HEK293 (cell line): ENCODE data around the gene ABCA1.

Source experiments
- KLF16 ChIP-seq: fragments of 450-650 bp; formaldehyde crosslinking; IDR thresholded peaks from 2 replicates; pipeline ENCODE4 v1.5.1; 2017; ENCODE audit warnings: missing biosample characterization, missing genetic modification characterization
- YY1 ChIP-seq: fragments of 450-650 bp; formaldehyde crosslinking; IDR thresholded peaks from 2 replicates; pipeline ENCODE4 v1.5.1; 2018; ENCODE audit warnings: missing biosample characterization, missing genetic modification characterization
- ZNF140 ChIP-seq: fragments of 450-650 bp; formaldehyde crosslinking; IDR thresholded peaks from 2 replicates; pipeline ENCODE4 v1.5.1; 2016; ENCODE audit warnings: missing biosample characterization, missing genetic modification characterization
- ZNF2 ChIP-seq: fragments of 450-650 bp; formaldehyde crosslinking; IDR thresholded peaks from 2 replicates; pipeline ENCODE4 v1.5.1; 2016; ENCODE audit warnings: missing biosample characterization, missing genetic modification characterization
- ZNF274 ChIP-seq, 2 experiments: fragments of 200-500 bp in 1 of 2; fragments of 450-650 bp in 1 of 2; sonication (Bioruptor generic) in 1 of 2; formaldehyde crosslinking in 1 of 2; IDR thresholded peaks; 2 replicates each; pipeline versions ENCODE4 v1.5.1 to v1.6.1; 2014 to 2016; ENCODE audit warnings: borderline replicate concordance in 1 of 2, inconsistent platforms in 1 of 2, low read length in 1 of 2, missing biosample characterization in 1 of 2, missing genetic modification characterization in 1 of 2
- ZNF350 ChIP-seq: fragments of 450-650 bp; formaldehyde crosslinking; IDR thresholded peaks from 2 replicates; pipeline ENCODE4 v1.5.0; 2017; ENCODE audit warnings: missing biosample characterization, mild to moderate bottlenecking, missing genetic modification characterization
- TF ChIP-seq, protein P1 (sequence below): fragments of 450-650 bp; formaldehyde crosslinking; IDR thresholded peaks from 2 replicates; pipeline ENCODE4 v1.5.1; 2016; ENCODE audit warnings: missing biosample characterization, missing genetic modification characterization, low read depth
- TF ChIP-seq, protein P2 (sequence below): fragments of 450-650 bp; formaldehyde crosslinking; IDR thresholded peaks from 2 replicates; pipeline ENCODE4 v1.5.1; 2016; ENCODE audit warnings: missing biosample characterization, missing genetic modification characterization
- TF ChIP-seq, protein P3 (sequence below): fragments of 450-650 bp; formaldehyde crosslinking; IDR thresholded peaks from 2 replicates; pipeline ENCODE4 v1.5.1; 2016; ENCODE audit warnings: missing biosample characterization, missing genetic modification characterization

DNA sequence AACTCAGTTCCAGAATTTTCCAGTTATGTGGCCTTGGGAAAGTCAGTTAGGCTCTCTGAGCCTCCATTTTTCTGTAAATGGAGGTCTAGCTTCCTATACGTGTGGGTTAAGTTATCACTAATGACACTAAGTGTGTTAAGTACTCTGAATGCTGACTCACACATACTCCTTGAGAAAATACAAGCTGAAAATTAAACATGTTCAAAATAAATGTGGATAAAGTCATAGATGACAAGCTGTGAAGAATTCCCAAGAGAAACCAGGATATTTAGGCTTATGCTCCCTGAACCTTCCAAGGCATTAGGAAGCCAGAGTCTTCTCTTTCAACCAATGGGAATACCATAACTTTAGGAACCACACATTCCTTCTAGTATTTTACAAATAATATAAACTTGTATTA lies 58.1 kb downstream of the ABCA1 start:
- TF ChIP-seq ZNF274 (IDR thresholded peaks at IDR 0.05; ENCODE audit: low read length) (no peak), ZNF274 (tag by site-specific recombination; IDR thresholded peaks at IDR 0.05; ENCODE audit: borderline replicate concordance) (no peak), ZNF140 (tag by site-specific recombination) (no peak), ZNF2 (tag by site-specific recombination) (no peak), YY1 (no peak), KLF16 (tag by site-specific recombination) (no peak), ZNF350 (tag by site-specific recombination) (no peak)
- TF ChIP-seq, protein P1, sequence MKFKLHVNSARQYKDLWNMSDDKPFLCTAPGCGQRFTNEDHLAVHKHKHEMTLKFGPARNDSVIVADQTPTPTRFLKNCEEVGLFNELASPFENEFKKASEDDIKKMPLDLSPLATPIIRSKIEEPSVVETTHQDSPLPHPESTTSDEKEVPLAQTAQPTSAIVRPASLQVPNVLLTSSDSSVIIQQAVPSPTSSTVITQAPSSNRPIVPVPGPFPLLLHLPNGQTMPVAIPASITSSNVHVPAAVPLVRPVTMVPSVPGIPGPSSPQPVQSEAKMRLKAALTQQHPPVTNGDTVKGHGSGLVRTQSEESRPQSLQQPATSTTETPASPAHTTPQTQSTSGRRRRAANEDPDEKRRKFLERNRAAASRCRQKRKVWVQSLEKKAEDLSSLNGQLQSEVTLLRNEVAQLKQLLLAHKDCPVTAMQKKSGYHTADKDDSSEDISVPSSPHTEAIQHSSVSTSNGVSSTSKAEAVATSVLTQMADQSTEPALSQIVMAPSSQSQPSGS = no peak
- TF ChIP-seq, protein P2, sequence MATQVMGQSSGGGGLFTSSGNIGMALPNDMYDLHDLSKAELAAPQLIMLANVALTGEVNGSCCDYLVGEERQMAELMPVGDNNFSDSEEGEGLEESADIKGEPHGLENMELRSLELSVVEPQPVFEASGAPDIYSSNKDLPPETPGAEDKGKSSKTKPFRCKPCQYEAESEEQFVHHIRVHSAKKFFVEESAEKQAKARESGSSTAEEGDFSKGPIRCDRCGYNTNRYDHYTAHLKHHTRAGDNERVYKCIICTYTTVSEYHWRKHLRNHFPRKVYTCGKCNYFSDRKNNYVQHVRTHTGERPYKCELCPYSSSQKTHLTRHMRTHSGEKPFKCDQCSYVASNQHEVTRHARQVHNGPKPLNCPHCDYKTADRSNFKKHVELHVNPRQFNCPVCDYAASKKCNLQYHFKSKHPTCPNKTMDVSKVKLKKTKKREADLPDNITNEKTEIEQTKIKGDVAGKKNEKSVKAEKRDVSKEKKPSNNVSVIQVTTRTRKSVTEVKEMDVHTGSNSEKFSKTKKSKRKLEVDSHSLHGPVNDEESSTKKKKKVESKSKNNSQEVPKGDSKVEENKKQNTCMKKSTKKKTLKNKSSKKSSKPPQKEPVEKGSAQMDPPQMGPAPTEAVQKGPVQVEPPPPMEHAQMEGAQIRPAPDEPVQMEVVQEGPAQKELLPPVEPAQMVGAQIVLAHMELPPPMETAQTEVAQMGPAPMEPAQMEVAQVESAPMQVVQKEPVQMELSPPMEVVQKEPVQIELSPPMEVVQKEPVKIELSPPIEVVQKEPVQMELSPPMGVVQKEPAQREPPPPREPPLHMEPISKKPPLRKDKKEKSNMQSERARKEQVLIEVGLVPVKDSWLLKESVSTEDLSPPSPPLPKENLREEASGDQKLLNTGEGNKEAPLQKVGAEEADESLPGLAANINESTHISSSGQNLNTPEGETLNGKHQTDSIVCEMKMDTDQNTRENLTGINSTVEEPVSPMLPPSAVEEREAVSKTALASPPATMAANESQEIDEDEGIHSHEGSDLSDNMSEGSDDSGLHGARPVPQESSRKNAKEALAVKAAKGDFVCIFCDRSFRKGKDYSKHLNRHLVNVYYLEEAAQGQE (tag by site-specific recombination) = no peak
- TF ChIP-seq, protein P3, sequence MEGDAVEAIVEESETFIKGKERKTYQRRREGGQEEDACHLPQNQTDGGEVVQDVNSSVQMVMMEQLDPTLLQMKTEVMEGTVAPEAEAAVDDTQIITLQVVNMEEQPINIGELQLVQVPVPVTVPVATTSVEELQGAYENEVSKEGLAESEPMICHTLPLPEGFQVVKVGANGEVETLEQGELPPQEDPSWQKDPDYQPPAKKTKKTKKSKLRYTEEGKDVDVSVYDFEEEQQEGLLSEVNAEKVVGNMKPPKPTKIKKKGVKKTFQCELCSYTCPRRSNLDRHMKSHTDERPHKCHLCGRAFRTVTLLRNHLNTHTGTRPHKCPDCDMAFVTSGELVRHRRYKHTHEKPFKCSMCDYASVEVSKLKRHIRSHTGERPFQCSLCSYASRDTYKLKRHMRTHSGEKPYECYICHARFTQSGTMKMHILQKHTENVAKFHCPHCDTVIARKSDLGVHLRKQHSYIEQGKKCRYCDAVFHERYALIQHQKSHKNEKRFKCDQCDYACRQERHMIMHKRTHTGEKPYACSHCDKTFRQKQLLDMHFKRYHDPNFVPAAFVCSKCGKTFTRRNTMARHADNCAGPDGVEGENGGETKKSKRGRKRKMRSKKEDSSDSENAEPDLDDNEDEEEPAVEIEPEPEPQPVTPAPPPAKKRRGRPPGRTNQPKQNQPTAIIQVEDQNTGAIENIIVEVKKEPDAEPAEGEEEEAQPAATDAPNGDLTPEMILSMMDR = no peak
